CD4-positive, alpha-beta memory T cell (primary cell): ENCODE data around the gene HIVEP1. TPM values are rescaled to one million over a fixed set of nuclear protein-coding genes. Genes with fewer than 3 reads are reported as not detected.

Source experiments
- CTCF ChIA-PET: fragments of 350-600 bp; sonication (Branson Sonifier 250); formaldehyde crosslinking; loops from one replicate; lab custom pipeline; 2021; ENCODE audit warnings: inconsistent platforms; ENCODE audit not compliant: partially characterized antibody; lab: Charles Lee
- POLR2A ChIA-PET: fragments of 350-600 bp; sonication (Branson Sonifier 250); formaldehyde crosslinking; loops from one replicate; lab custom pipeline; 2021; ENCODE audit not compliant: partially characterized antibody; lab: Charles Lee
- DNase-seq, 5 donors: peaks; one replicate each; pipeline versions ENCODE4 v3.0.0 to v3.0.0-alpha.2; 2020 to 2022; ENCODE audit warnings: mixed read lengths in 1 of 5
- H3K27ac ChIP-seq: one replicate; pipeline ENCODE4 v1.7.0; 2013; ENCODE audit warnings: low read depth, low read length
- H3K27me3 ChIP-seq: 2 replicates; pipeline ENCODE4 v1.7.0; 2013; ENCODE audit warnings: mild to moderate bottlenecking, low read length, moderate library complexity; ENCODE audit not compliant: insufficient read depth
- H3K36me3 ChIP-seq: 2 replicates; pipeline ENCODE4 v1.7.0; 2013; ENCODE audit warnings: mild to moderate bottlenecking, low read length, moderate library complexity; ENCODE audit not compliant: insufficient read depth
- H3K4me1 ChIP-seq: 2 replicates; pipeline ENCODE4 v1.7.0; 2013; ENCODE audit warnings: mild to moderate bottlenecking, low read length, moderate library complexity; ENCODE audit not compliant: insufficient read depth
- H3K4me3 ChIP-seq, 2 donors: one replicate each; pipeline ENCODE4 v1.7.0; 2013; ENCODE audit warnings: low read length in 2 of 2, mild to moderate bottlenecking in 1 of 2
- H3K9me3 ChIP-seq, 2 donors: one replicate each; pipeline ENCODE4 v1.7.0; 2013; ENCODE audit warnings: low read length in 2 of 2, control low read depth in 1 of 2; ENCODE audit not compliant: control insufficient read depth in 1 of 2
- H3K27ac Mint-ChIP-seq, 7 donors: one replicate each; pipeline ENCODE4 v1.8.0; 2020 to 2021; ENCODE audit warnings: mixed read lengths in 7 of 7, mild to moderate bottlenecking in 6 of 7, inconsistent platforms in 3 of 7, moderate library complexity in 3 of 7
- H3K27me3 Mint-ChIP-seq, 2 donors: one replicate each; pipeline ENCODE4 v1.8.0; 2020 to 2021; ENCODE audit warnings: mixed read lengths in 2 of 2
- H3K36me3 Mint-ChIP-seq, 2 donors: one replicate each; pipeline ENCODE4 v1.8.0; 2020 to 2021; ENCODE audit warnings: mixed read lengths in 2 of 2, inconsistent platforms in 1 of 2, mild to moderate bottlenecking in 1 of 2
- H3K4me1 Mint-ChIP-seq, 4 donors: one replicate each; pipeline ENCODE4 v1.8.0; 2020 to 2021; ENCODE audit warnings: mixed read lengths in 4 of 4, mild to moderate bottlenecking in 1 of 4
- H3K4me3 Mint-ChIP-seq, 8 donors: one replicate each; pipeline ENCODE4 v1.8.0; 2020 to 2021; ENCODE audit warnings: mixed read lengths in 8 of 8, mild to moderate bottlenecking in 7 of 8, moderate library complexity in 6 of 8, inconsistent platforms in 3 of 8
- H3K9me3 Mint-ChIP-seq, 8 donors: one replicate each; pipeline ENCODE4 v1.8.0; 2020 to 2021; ENCODE audit warnings: mixed read lengths in 8 of 8, mild to moderate bottlenecking in 5 of 8, inconsistent platforms in 3 of 8, moderate library complexity in 1 of 8
- intact Hi-C: fragments of 100-400 bp; cut with micrococcal nuclease; formaldehyde crosslinking; loops from one replicate; pipeline ENCODE4 v1.15.1; 2023
- polyA plus RNA-seq, 2 donors: library from polyadenylated mRNA; unstranded; fragments of 300-500 nt; fragmentation: Illumina TruSeq; gene quantifications; one replicate each; pipeline ENCODE4 v1.2.3, GENCODE V29; 2021
- total RNA-seq, 2 experiments: library from RNA; stranded (reverse); gene quantifications; one replicate each; pipeline ENCODE4 v1.2.3, GENCODE V29; 2021

Gene HIVEP1
- total and polyA plus RNA-seq, 4 experiments from 2014 or later = 0.47 to 17.6 (median 11.9) TPM

DNA sequence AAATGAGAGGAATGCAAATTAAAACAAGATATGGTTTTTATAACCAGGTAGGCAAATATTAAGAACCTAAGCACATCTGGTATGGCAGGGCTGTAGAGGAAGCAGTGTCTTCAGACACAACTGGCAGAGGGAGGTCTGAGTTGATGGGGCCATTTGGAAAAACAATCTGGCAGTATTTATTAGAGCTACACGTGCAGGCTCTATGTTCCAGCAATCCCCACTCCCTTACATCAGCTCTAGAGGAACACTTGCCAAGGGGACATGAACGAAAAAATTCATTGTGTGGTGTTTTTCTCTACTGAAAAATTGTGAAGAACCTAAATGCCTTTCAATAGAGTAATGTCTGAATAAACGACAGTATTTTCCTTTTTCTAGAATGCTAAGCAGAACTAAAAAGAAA is 166.4 kb downstream of the HIVEP1 start:
- H3K4me3 ChIP-seq = no peak overlapping the region
- intact Hi-C loops = no loop called here
- POLR2A ChIA-PET = no interaction called here
- H3K27me3 ChIP-seq = no peaks in the 10 kb centered on the region
- CTCF ChIA-PET = no interaction called here
- Mint-ChIP-seq H3K4me3 (no peak overlapping the region), H3K27ac (no peak overlapping the region), H3K9me3 (peaks cover 0 to 8% (median 3%) of the 10 kb centered on the region in 8 donors), H3K4me1 (no peaks in the 10 kb centered on the region), H3K36me3 (no peaks in the 10 kb centered on the region), H3K27me3 (peaks cover 0 to 4% of the 10 kb centered on the region in 2 donors)
- no peaks in the 10 kb centered on the region for H3K4me1 ChIP-seq
- no peaks in the 10 kb centered on the region for H3K9me3 ChIP-seq
- H3K27ac ChIP-seq = no peak overlapping the region
- DNase-seq = no peak
- H3K36me3 ChIP-seq = no peaks in the 10 kb centered on the region

DNA sequence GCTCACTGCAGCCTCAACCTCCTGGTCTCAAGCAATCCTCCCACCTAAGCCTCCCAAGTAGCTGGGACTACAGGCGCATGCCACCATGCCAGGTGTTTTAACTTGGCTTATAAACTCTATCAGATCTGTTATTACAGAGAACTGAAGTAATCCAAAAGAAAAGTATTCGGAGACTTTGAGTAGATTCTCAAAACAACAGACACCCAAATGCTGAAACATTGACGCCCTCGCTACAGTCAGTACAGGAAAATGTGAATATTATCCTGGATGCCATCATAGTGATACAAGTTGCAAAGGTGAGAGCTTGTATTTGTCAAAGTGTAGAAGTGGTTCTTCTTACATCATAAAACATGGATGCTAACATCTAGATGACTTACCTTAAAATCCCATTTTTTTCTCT is 169.4 kb downstream of the HIVEP1 start:
- H3K9me3 ChIP-seq = no peaks in the 10 kb centered on the region
- POLR2A ChIA-PET = no interaction called here
- no peaks in the 10 kb centered on the region for H3K27me3 ChIP-seq
- H3K4me3 ChIP-seq = no peak overlapping the region
- no peak for DNase-seq
- H3K36me3 ChIP-seq = no peaks in the 10 kb centered on the region
- H3K4me1 ChIP-seq = no peaks in the 10 kb centered on the region
- H3K4me3 Mint-ChIP-seq = no peak overlapping the region
- peaks cover 0 to 5% (median 4%) of the 10 kb centered on the region in 4 donors for H3K4me1 Mint-ChIP-seq
- CTCF ChIA-PET = no interaction called here
- peaks cover 0 to 8% (median 4%) of the 10 kb centered on the region in 8 donors for H3K9me3 Mint-ChIP-seq
- peaks cover 0 to 8% of the 10 kb centered on the region in 2 donors for H3K27me3 Mint-ChIP-seq
- H3K27ac Mint-ChIP-seq = no peak overlapping the region
- no peaks in the 10 kb centered on the region for H3K36me3 Mint-ChIP-seq
- intact Hi-C loops = no loop called here
- H3K27ac ChIP-seq = no peak overlapping the region

DNA sequence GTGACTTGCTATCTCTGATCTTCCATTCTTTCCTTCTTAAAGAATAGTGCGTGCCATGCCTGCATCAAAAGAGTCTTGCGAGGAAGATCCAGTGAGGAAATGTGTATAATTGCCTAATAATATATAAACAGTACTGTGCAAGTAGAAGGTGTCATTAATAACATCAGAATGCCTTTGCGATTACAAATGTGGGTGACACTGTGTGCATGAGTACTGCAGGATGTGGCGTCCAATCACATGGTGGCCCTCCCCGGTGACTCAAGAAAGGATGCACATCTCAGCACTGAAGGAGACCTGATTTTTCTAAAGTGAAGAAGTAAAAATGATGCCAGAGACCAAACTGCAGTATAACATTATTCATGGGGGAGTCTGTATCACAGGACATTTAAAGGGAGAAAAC is 170.6 kb downstream of the HIVEP1 start:
- DNase-seq = no peak
- Mint-ChIP-seq H3K36me3 (no peaks in the 10 kb centered on the region), H3K4me3 (no peak overlapping the region), H3K27ac (peak overlapping the region in 1 of 7 donors; percentile 23), H3K9me3 (peaks cover 0 to 2% (median 0%) of the 10 kb centered on the region in 8 donors), H3K27me3 (peaks cover 0 to 8% of the 10 kb centered on the region in 2 donors), H3K4me1 (peaks cover 0 to 5% (median 4%) of the 10 kb centered on the region in 4 donors)
- intact Hi-C loops = no loop called here
- Histone ChIP-seq H3K27ac (no peak overlapping the region), H3K36me3 (no peaks in the 10 kb centered on the region), H3K9me3 (no peaks in the 10 kb centered on the region), H3K27me3 (no peaks in the 10 kb centered on the region), H3K4me1 (no peaks in the 10 kb centered on the region), H3K4me3 (no peak overlapping the region)
- ChIA-PET CTCF (no interaction called here), POLR2A (no interaction called here)

DNA sequence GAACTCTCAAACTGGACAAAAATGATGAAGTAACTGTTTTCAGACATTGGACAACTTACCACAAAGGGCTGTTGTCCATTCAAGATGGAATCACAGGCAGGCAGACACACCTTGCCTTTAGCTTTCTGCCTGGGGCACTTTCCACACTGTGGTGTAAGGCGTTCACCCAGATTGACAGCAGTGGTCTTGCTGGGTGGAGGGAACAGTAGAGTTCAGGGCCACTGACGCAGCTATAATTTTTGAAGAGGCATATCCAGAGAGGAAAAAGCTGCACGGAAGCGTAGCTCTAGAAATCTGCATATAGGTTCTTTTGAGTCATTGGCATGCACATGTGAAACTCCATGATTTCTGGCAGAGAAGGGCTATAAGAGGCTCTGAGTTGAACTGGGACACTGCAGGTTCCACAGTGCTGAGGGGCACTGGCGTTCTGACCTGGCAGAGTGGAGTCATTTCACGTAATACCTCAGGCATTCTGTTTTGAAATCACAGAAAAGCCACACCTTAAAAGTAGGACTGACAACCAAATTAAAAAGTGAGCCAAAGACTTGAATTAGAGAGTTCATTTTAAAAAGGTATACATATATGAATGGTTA is 173.1 kb downstream of the HIVEP1 start:
- Mint-ChIP-seq H3K4me1 (peaks cover 0 to 5% (median 4%) of the 10 kb centered on the region in 4 donors), H3K4me3 (no peak overlapping the region), H3K36me3 (no peaks in the 10 kb centered on the region), H3K27me3 (peaks cover 0 to 8% of the 10 kb centered on the region in 2 donors), H3K27ac (peak overlapping the region in 1 of 7 donors; percentile 65), H3K9me3 (peaks cover 0 to 2% (median 0%) of the 10 kb centered on the region in 8 donors)
- no peak for DNase-seq
- H3K27me3 ChIP-seq = no peaks in the 10 kb centered on the region
- no peaks in the 10 kb centered on the region for H3K9me3 ChIP-seq
- H3K4me1 ChIP-seq = no peaks in the 10 kb centered on the region
- H3K36me3 ChIP-seq = no peaks in the 10 kb centered on the region
- ChIA-PET CTCF (interaction anchor here (1.4 kb wide), 1 partner anchor 11 kb away, joined by 3 read pairs; no protein-coding TSS in a partner anchor), POLR2A (no interaction called here)
- no peak overlapping the region for H3K4me3 ChIP-seq
- H3K27ac ChIP-seq = no peak overlapping the region
- intact Hi-C loops = no loop called here

DNA sequence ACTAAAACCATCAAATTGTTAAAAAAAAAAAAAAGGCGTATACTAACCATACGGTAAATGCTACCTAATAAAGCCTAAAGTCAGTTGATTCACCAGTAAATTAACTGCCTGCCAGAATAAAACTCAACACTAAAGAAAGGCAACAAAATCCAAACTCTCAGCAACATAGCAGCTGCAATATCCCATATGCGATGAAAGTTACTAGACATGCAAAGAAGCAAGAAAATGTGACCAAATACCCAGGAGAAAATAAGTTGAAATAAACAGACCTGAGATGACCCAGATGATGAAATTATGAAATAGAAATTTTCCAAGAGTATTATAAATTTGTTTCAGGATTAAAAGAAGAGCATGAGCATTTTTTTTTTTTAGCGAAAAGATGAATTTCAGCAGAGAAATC is 174.4 kb downstream of the HIVEP1 start:
- H3K27me3 ChIP-seq = no peaks in the 10 kb centered on the region
- DNase-seq = no peak
- H3K9me3 ChIP-seq = no peaks in the 10 kb centered on the region
- peaks cover 0 to 6% of the 10 kb centered on the region in 2 donors for H3K27me3 Mint-ChIP-seq
- ChIA-PET CTCF (no interaction called here), POLR2A (no interaction called here)
- H3K36me3 ChIP-seq = no peaks in the 10 kb centered on the region
- no peaks in the 10 kb centered on the region for H3K4me1 ChIP-seq
- no peak overlapping the region for H3K4me3 Mint-ChIP-seq
- H3K4me3 ChIP-seq = no peak overlapping the region
- peaks cover 0 to 5% (median 4%) of the 10 kb centered on the region in 4 donors for H3K4me1 Mint-ChIP-seq
- no peak overlapping the region for H3K27ac ChIP-seq
- intact Hi-C loops = no loop called here
- H3K27ac Mint-ChIP-seq = no peak overlapping the region
- H3K9me3 Mint-ChIP-seq = peaks cover 0 to 2% (median 0%) of the 10 kb centered on the region in 8 donors
- no peaks in the 10 kb centered on the region for H3K36me3 Mint-ChIP-seq

DNA sequence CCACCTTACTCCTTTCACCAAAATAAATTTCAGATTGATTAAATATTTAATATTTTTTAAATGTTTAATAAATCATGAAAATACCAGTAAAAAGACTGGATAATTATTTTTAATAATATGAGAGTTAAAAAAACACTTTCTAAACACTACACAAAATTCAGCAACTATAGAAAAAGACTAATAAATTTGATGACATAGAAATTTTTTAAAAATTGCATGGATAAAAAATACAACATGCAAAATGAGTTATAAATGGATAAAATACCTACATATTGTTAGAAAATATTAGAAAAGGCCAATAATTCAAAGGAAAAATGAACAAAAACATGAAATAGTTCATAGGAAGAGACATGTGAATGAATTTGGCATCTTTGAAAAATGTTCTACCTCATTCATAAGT is 177.0 kb downstream of the HIVEP1 start:
- H3K36me3 Mint-ChIP-seq = no peaks in the 10 kb centered on the region
- no peaks in the 10 kb centered on the region for H3K4me1 ChIP-seq
- no peak for DNase-seq
- no peak overlapping the region for H3K4me3 ChIP-seq
- no peaks in the 10 kb centered on the region for H3K36me3 ChIP-seq
- no peaks in the 10 kb centered on the region for H3K27me3 ChIP-seq
- no peaks in the 10 kb centered on the region for H3K9me3 ChIP-seq
- H3K4me3 Mint-ChIP-seq = no peak overlapping the region
- ChIA-PET POLR2A (no interaction called here), CTCF (no interaction called here)
- no peaks in the 10 kb centered on the region for H3K9me3 Mint-ChIP-seq
- intact Hi-C loops = no loop called here
- H3K27ac Mint-ChIP-seq = no peak overlapping the region
- no peak overlapping the region for H3K27ac ChIP-seq
- peaks cover 0 to 5% (median 3%) of the 10 kb centered on the region in 4 donors for H3K4me1 Mint-ChIP-seq
- H3K27me3 Mint-ChIP-seq = peaks cover 0 to 5% of the 10 kb centered on the region in 2 donors

DNA sequence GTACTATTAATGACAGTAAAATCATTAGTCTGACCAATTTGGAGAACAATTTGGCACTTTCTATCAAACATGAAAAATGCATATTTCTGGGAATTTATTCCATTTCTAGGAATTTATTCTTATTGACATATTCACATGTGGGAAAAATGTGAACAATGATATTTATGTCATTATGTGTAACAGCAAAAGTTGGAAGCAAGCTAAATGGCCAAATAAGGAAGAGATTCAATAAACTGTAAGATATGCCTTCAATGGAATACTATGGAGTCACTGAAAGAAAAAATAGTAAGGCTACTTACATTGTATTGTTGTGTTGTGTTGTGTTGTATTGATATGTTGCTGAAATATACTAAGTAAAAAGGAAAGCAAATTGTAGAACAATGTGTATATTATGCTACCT is 177.5 kb downstream of the HIVEP1 start:
- no peak overlapping the region for H3K4me3 Mint-ChIP-seq
- H3K36me3 ChIP-seq = no peaks in the 10 kb centered on the region
- no peak overlapping the region for H3K27ac ChIP-seq
- no peak overlapping the region for H3K27ac Mint-ChIP-seq
- H3K36me3 Mint-ChIP-seq = no peaks in the 10 kb centered on the region
- H3K4me3 ChIP-seq = no peak overlapping the region
- ChIA-PET POLR2A (no interaction called here), CTCF (no interaction called here)
- no peak for DNase-seq
- H3K4me1 ChIP-seq = no peaks in the 10 kb centered on the region
- no peaks in the 10 kb centered on the region for H3K9me3 Mint-ChIP-seq
- H3K27me3 Mint-ChIP-seq = peaks cover 0 to 3% of the 10 kb centered on the region in 2 donors
- intact Hi-C loops = no loop called here
- H3K9me3 ChIP-seq = no peaks in the 10 kb centered on the region
- H3K4me1 Mint-ChIP-seq = peaks cover 0 to under 1% (median 0%) of the 10 kb centered on the region in 4 donors
- H3K27me3 ChIP-seq = no peaks in the 10 kb centered on the region
